Stimulated activated naive CD4-positive, alpha-beta T cell treated with Interleukin-2 at 50 U/mL for 16 hours (primary cell): ENCODE data around the gene CLEC5A.
"Not testable (repeated sequence)": the region's sequence is repeated elsewhere in the genome, so short reads cannot be mapped to it uniquely, and the experiment has no call there.

ENCODE experiments used
- DNase-seq: peaks from one replicate; lab custom pipeline; 2025; lab: John Stamatoyannopoulos, UW

The CLEC5A gene

GRCh38 chr7:141949021-141949420 is 2.2 kb upstream of the CLEC5A start:
- DNase-seq: no peak

DNA sequence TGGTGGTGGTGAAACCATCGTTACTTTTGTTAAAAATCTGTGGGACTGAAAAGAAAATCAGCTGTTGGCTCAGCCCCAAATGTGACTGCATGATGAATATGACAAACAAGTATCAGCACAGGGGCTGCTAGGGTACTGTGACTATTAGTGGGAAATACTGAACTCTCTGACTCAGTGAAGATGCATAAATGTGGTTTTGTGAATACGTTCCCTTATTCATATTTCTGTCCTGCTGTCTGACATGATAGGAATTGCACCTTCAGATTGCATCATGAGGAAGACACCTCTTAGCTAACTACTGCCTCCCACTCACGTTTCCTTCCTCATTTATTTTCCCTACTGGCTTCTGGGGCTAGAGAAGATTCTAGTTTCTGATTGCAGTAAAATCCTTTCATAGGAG is 1.4 kb downstream of the CLEC5A start:
- no peak for DNase-seq

- no peak for DNase-seq
Measured at GRCh38 chr7:141944811-141945210, 2.0 kb downstream of the CLEC5A start.

GRCh38 chr7:141943846-141944245 is 2.9 kb downstream of the CLEC5A start:
- no peak for DNase-seq

DNA sequence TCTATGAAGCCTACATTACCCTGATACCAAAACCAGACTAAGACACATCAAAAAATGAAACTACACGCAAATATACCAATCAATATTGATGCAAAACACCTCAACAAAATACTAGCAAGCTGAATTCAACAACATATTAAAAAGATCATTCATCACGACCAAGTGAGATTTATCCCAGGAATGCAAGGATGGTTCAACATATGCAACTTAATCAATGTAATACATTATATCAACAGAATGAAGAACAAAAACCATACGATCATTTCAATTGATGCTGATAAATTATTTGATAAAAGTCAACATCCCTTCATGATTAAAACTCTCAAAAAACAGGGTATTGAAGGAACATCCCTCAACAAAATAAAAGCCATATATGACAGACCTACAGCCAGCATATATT is 5.7 kb downstream of the CLEC5A start:
- no peak for DNase-seq

DNA sequence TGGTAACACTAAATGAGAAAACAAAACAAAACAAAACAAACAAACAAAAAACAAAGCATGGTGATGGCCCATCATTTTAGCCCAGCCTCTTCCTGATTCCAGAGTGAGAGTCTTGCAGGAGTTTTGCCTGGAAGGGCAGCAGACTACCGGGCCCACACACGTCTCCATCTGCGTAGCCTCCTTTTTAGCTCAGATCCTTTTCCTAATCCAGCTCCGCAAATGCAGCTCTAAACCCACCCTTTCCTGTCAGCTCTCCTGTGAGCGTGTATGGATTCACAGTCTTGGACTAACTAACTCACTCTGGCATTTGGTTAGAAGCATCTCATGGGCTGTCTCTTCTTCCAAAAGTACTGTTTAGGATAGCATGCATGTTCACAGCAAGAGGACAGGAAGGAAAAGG is 16.6 kb downstream of the CLEC5A start:
- no peak for DNase-seq

DNA sequence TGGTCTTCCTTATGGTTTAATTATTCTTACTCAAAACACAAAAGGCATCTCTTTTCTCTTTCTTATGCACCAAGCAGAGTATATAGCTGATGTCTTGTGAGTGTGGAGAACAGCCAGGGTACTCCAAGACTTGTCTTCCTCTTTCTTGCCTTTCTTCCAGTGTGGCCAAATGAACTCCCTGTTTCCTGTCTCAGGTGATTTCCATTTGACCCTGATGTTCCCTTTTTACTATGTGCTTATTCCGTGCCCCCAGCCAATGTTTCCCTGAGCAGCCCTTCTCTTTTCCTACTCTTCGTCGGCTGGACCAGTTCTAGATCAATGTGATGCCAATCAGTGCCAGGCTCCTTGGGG is 18.0 kb downstream of the CLEC5A start:
- DNase-seq: no peak

GRCh38 chr7:141928146-141928844 is 18.5 kb downstream of the CLEC5A start:
- DNase-seq: no peak

GRCh38 chr7:141920281-141920680 is 26.5 kb downstream of the CLEC5A start:
- no peak for DNase-seq

DNA sequence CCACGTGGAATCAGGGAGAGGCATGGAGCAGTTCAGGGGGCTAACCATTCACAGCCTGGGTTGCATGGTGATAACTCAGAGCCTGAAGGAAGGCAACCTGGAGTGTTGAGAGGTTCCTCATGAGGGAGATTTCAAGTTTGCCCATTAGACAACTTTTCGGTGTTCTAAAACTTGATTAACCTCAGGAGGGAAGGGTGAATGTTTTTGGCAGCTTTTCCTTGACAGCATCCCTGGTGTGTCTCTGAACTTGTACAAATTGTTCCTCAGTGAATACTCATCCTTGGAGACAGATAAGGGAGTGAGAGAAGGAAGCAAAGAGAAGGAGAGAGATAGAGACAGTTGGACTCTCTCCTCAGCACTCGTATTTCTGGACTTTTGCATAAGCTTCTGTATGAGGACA is 30.7 kb downstream of the CLEC5A start, which contains the start of gene OR9A4:
Gene OR9A4, plus strand, starts transcription at position 301 of the 400 bp plus-strand sequence. CDS start 2,477 bp downstream, outside the sequence.
- DNase-seq: no peak

DNA sequence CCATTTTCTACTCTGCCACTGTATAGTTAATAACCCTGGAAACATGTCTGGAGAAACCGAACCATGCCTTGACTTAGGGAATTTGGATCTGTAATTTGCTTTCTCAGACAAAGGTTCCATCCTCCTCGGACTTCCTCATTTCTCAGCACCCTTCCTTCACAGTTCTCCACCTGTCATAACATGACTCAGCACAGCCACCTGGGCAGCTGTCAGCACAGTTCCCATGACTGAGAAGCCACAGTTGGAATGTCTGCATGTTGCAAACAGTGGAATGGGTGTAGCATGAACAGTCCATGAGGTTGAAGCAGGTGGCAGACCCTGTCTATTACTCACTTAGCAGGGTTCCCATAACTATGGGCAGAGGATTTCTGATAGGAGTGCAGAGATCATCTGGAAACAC is 31.2 kb downstream of the CLEC5A start:
- DNase-seq: no peak

- no peak for DNase-seq
Measured at GRCh38 chr7:141911391-141911790, 35.4 kb downstream of the CLEC5A start.

- DNase-seq: no peak
Measured at GRCh38 chr7:141906285-141906684, 40.5 kb downstream of the CLEC5A start.

DNA sequence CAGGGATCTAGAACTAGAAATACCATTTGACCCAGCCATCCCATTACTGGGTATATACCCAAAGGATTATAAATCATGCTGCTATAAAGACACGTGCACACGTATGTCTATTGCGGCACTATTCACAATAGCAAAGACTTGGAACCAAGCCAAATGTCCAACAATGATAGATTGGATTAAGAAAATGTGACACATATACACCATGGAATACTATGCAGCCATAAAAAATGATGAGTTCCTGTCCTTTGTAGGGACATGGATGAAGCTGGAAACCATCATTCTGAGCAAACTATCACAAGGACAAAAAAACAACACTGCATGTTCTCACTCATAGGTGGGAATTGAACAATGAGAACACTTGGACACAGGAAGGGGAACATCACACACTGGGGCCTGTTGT is 47.4 kb downstream of the CLEC5A start:
- DNase-seq: not testable (repeated sequence)

DNA sequence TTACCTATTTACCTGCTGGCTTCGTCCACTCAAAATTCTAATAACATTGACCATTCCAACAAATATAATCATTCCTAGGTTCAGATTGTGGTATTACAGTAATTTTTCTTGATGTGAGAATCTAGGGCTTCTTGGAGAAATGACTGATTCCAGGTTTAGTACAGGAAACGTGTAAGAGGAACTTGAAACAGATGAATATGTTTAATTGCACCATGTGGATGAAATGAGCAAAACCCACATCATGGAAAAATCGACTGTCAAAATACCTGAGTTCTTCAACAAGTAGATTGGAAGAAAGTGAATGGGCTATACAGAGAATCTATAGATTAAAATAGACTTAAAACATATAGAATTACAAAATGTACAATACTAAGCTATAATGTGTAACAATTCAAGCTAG is 55.4 kb downstream of the CLEC5A start:
- no peak for DNase-seq

GRCh38 chr7:141889321-141889720 is 57.5 kb downstream of the CLEC5A start:
- no peak for DNase-seq

GRCh38 chr7:141884539-141885225 is 62.1 kb downstream of the CLEC5A start:
- no peak for DNase-seq

DNA sequence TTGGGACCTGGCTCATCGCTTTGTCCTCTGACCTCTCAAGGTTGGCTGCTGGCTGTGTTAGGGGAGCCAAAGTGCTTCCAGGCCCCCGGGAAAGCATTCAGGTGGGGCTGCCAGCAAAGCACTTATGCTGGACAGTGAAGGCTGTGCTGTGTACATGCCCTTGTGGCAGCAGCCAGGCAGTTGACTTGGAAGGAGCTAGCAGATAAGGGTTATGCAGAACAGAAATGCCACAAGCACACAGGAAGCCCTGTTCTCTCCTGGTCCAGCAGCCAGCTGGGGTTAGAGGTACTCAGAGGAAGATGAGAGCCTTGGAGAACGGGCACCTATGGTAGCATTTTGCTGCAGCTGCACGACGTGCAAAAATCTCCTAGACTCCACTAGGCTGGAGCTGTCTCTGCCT is 65.8 kb downstream of the CLEC5A start:
- DNase-seq: no peak

DNA sequence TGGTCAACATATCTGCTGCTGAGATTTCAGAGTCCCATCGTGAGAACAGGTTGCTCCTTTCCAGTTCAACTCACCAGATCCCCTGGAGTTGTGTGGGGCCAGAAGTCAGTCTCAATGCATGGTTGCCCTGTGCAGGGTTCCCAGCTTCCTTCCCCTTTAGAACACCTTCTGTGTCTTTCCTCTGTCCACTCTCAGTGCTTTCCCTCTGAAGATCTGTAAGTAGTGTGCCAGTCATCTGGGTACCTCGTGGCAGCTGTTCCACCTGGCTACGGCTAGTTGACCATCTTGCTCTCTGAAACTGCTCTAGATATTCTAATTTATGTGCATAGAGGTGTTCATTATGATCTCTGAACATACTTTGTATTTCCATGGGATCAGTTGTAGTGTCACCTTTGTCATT is 69.4 kb downstream of the CLEC5A start:
- no peak for DNase-seq
